ENCODE data around the gene STAG1. TPM values are rescaled to one million over a fixed set of nuclear protein-coding genes. Genes with fewer than 3 reads are reported as not detected.

Gene STAG1
- total RNA-seq, 1 experiment from 2014 or later: 12.6 TPM

GRCh38 chr3:136685882-136686281, 66.3 kb downstream of the STAG1 start:
- Histone ChIP-seq H4K20me1 (ENCODE audit: insufficient read depth, low read depth, low read length) (no peaks in the 10 kb centered on the region), H3K27ac (ENCODE audit: low read length) (no peak overlapping the region), H3K9ac (ENCODE audit: low read length) (no peak overlapping the region), H3K9me2 (replicated peaks; ENCODE audit: insufficient read depth, low read length) (no peaks in the 10 kb centered on the region), H3K4me1 (ENCODE audit: low read length) (peaks cover 9% of the 10 kb centered on the region), H3K9me3 (ENCODE audit: low read length) (no peaks in the 10 kb centered on the region), H3K36me3 (ENCODE audit: insufficient read depth, low read length) (0 out of 2 replicates have a peak, but pooled peaks cover 2% of the 10 kb centered on the region), H3K4me3 (ENCODE audit: low read length) (no peak overlapping the region), H3K79me2 (ENCODE audit: low read length) (peaks cover 86% of the 10 kb centered on the region), H3K27me3 (ENCODE audit: low read length) (no peaks in the 10 kb centered on the region), H3K4me2 (ENCODE audit: low read depth, low read length, poor library complexity, severe bottlenecking) (no peak overlapping the region), H2AFZ (ENCODE audit: low read length) (no peak overlapping the region)
- no peak for DNase-seq

- Histone ChIP-seq H4K20me1 (ENCODE audit: insufficient read depth, low read depth, low read length) (no peaks in the 10 kb centered on the region), H3K4me3 (ENCODE audit: low read length) (no peak overlapping the region), H3K79me2 (ENCODE audit: low read length) (peaks cover 81% of the 10 kb centered on the region), H3K27ac (ENCODE audit: low read length) (no peak overlapping the region), H3K9me3 (ENCODE audit: low read length) (no peaks in the 10 kb centered on the region), H2AFZ (ENCODE audit: low read length) (no peak overlapping the region), H3K36me3 (ENCODE audit: insufficient read depth, low read length) (0 out of 2 replicates have a peak, but pooled peaks cover 2% of the 10 kb centered on the region), H3K27me3 (ENCODE audit: low read length) (no peaks in the 10 kb centered on the region), H3K4me1 (ENCODE audit: low read length) (peaks cover 10% of the 10 kb centered on the region), H3K9me2 (replicated peaks; ENCODE audit: insufficient read depth, low read length) (no peaks in the 10 kb centered on the region), H3K4me2 (ENCODE audit: low read depth, low read length, poor library complexity, severe bottlenecking) (no peak overlapping the region), H3K9ac (ENCODE audit: low read length) (no peak overlapping the region)
- no peak for DNase-seq
Observed at GRCh38 chr3:136682740-136683312, 69.4 kb downstream of the STAG1 start.

- H3K9ac ChIP-seq (ENCODE audit: low read length): no peak overlapping the region
Observed at GRCh38 chr3:136678981-136679380, 73.2 kb downstream of the STAG1 start.

DNA sequence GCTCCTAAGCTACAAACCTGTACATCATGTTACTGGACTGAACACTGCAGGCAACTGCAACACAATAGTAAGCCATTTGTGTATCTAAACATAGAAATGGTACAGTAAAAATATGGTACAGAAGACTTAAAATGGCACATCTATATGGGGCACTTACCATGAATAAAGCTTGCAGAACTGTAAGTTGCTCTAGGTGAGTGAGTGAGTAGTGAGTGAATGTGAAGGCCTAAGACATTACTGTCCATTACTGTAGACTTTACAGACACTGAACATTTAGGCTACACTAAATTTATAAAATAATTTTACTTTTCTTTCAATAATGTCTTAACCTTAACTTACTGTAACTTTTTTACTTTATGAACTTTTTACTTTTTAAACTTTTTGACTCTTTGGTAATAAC, 76.2 kb downstream of the STAG1 start:
- Histone ChIP-seq H2AFZ (ENCODE audit: low read length) (no peak overlapping the region), H3K4me2 (ENCODE audit: low read depth, low read length, poor library complexity, severe bottlenecking) (peak overlapping the region; percentile 33), H3K27ac (ENCODE audit: low read length) (peak overlapping the region; percentile 32), H3K36me3 (ENCODE audit: insufficient read depth, low read length) (no peaks in the 10 kb centered on the region), H3K4me3 (ENCODE audit: low read length) (no peak overlapping the region), H3K9me3 (ENCODE audit: low read length) (no peaks in the 10 kb centered on the region), H3K9me2 (replicated peaks; ENCODE audit: insufficient read depth, low read length) (no peaks in the 10 kb centered on the region), H3K9ac (ENCODE audit: low read length) (no peak overlapping the region), H3K79me2 (ENCODE audit: low read length) (peaks cover 82% of the 10 kb centered on the region), H3K27me3 (ENCODE audit: low read length) (no peaks in the 10 kb centered on the region), H3K4me1 (ENCODE audit: low read length) (peaks cover 41% of the 10 kb centered on the region), H4K20me1 (ENCODE audit: insufficient read depth, low read depth, low read length) (no peaks in the 10 kb centered on the region)
- no peak for DNase-seq

More at GRCh38 chr3:136678981-136679380, 73.2 kb downstream of the STAG1 start:
- Histone ChIP-seq H3K9me2 (replicated peaks; ENCODE audit: insufficient read depth, low read length) (no peaks in the 10 kb centered on the region), H3K36me3 (ENCODE audit: insufficient read depth, low read length) (0 out of 2 replicates have a peak, but pooled peaks cover 2% of the 10 kb centered on the region), H3K4me2 (ENCODE audit: low read depth, low read length, poor library complexity, severe bottlenecking) (no peak overlapping the region), H3K4me3 (ENCODE audit: low read length) (no peak overlapping the region), H3K4me1 (ENCODE audit: low read length) (peaks cover 41% of the 10 kb centered on the region), H3K27me3 (ENCODE audit: low read length) (no peaks in the 10 kb centered on the region), H3K27ac (ENCODE audit: low read length) (no peak overlapping the region), H3K79me2 (ENCODE audit: low read length) (peaks cover 81% of the 10 kb centered on the region), H3K9me3 (ENCODE audit: low read length) (no peaks in the 10 kb centered on the region), H4K20me1 (ENCODE audit: insufficient read depth, low read depth, low read length) (no peaks in the 10 kb centered on the region), H2AFZ (ENCODE audit: low read length) (no peak overlapping the region)
- DNase-seq: no peak

DNA sequence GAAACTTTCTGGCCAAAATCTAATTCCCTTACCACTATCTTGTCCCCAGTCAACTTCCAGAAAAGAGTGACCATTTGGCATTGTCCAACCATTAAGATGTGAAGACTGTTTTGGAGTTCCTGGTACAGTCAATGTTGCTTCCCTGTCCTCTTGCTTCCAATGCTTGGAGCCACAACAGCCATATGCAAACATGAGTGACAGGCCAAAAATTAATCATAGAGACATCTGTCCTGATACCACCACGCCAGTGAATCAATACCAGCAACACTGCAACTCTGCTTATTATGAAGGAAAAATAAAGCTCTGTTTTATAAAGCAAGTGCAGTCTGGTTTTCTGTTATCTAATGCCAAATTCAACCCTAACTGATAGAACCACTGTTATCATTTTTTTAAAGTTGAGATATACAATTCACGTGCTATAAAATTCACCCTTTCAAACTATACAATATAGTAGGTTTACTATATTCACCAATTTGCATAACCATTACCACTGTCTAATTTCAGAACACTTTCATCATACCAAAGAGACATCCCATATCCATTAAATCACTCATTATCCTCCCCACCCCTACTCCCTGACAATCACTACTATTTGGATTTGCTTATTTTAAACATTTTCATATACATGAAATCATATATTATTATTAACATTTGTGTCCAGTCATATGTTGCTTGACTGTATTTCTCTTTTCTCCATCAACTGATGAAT, 76.9 kb downstream of the STAG1 start:
- Histone ChIP-seq H4K20me1 (ENCODE audit: insufficient read depth, low read depth, low read length) (no peaks in the 10 kb centered on the region), H3K27me3 (ENCODE audit: low read length) (no peaks in the 10 kb centered on the region), H3K9ac (ENCODE audit: low read length) (no peak overlapping the region), H3K79me2 (ENCODE audit: low read length) (peaks cover 86% of the 10 kb centered on the region), H2AFZ (ENCODE audit: low read length) (no peak overlapping the region), H3K36me3 (ENCODE audit: insufficient read depth, low read length) (no peaks in the 10 kb centered on the region), H3K4me3 (ENCODE audit: low read length) (no peak overlapping the region), H3K9me2 (replicated peaks; ENCODE audit: insufficient read depth, low read length) (no peaks in the 10 kb centered on the region), H3K4me2 (ENCODE audit: low read depth, low read length, poor library complexity, severe bottlenecking) (peak overlapping the region; percentile 33), H3K27ac (ENCODE audit: low read length) (peak overlapping the region; percentile 14; the same call in 1 of the 2 replicates), H3K9me3 (ENCODE audit: low read length) (no peaks in the 10 kb centered on the region), H3K4me1 (ENCODE audit: low read length) (peaks cover 38% of the 10 kb centered on the region)
- no peak for DNase-seq

GRCh38 chr3:136672457-136672856, 79.7 kb downstream of the STAG1 start:
- peaks cover 38% of the 10 kb centered on the region for H3K4me1 ChIP-seq (ENCODE audit: low read length)
- H3K9me3 ChIP-seq (ENCODE audit: low read length): no peaks in the 10 kb centered on the region
- no peaks in the 10 kb centered on the region for H3K27me3 ChIP-seq (ENCODE audit: low read length)
- no peak overlapping the region for H3K27ac ChIP-seq (ENCODE audit: low read length)
- no peak overlapping the region for H3K4me3 ChIP-seq (ENCODE audit: low read length)
- H4K20me1 ChIP-seq (ENCODE audit: insufficient read depth, low read depth, low read length): no peaks in the 10 kb centered on the region
- no peaks in the 10 kb centered on the region for H3K9me2 ChIP-seq (replicated peaks; ENCODE audit: insufficient read depth, low read length)
- H2AFZ ChIP-seq (ENCODE audit: low read length): no peak overlapping the region
- DNase-seq: no peak
- H3K4me2 ChIP-seq (ENCODE audit: low read depth, low read length, poor library complexity, severe bottlenecking): no peak overlapping the region
- no peak overlapping the region for H3K9ac ChIP-seq (ENCODE audit: low read length)
- H3K79me2 ChIP-seq (ENCODE audit: low read length): peaks cover 89% of the 10 kb centered on the region
- no peaks in the 10 kb centered on the region for H3K36me3 ChIP-seq (ENCODE audit: insufficient read depth, low read length)

GRCh38 chr3:136671921-136672320, 80.3 kb downstream of the STAG1 start:
- DNase-seq: no peak
- Histone ChIP-seq H4K20me1 (ENCODE audit: insufficient read depth, low read depth, low read length) (no peaks in the 10 kb centered on the region), H3K36me3 (ENCODE audit: insufficient read depth, low read length) (no peaks in the 10 kb centered on the region)

DNA sequence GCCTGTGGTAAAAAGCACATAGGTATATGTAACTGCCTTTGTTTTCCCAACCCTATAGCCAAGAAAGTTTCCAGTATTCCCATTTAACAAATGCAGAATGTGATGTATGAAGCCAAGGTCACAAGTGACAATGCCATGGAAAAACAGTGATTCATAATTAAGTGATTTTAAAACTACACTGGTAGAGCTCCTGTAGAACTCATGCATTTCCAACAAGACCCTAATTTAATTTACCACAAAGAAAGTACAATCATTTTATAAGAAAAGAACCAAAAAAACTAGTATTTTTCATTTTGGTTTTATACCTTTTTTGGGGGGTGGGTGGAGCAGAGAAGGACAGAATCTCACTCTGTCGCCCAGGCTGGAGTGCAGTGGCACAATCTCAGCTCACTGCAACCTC, 82.0 kb downstream of the STAG1 start:
- H3K4me1 ChIP-seq (ENCODE audit: low read length): peaks cover 18% of the 10 kb centered on the region
- peaks cover 85% of the 10 kb centered on the region for H3K79me2 ChIP-seq (ENCODE audit: low read length)
- no peaks in the 10 kb centered on the region for H3K36me3 ChIP-seq (ENCODE audit: insufficient read depth, low read length)
- H3K4me2 ChIP-seq (ENCODE audit: low read depth, low read length, poor library complexity, severe bottlenecking): no peak overlapping the region
- no peak overlapping the region for H2AFZ ChIP-seq (ENCODE audit: low read length)
- no peak for DNase-seq
- H3K9me3 ChIP-seq (ENCODE audit: low read length): no peaks in the 10 kb centered on the region
- no peaks in the 10 kb centered on the region for H3K27me3 ChIP-seq (ENCODE audit: low read length)
- H3K9me2 ChIP-seq (replicated peaks; ENCODE audit: insufficient read depth, low read length): no peaks in the 10 kb centered on the region
- H3K4me3 ChIP-seq (ENCODE audit: low read length): no peak overlapping the region
- H3K9ac ChIP-seq (ENCODE audit: low read length): no peak overlapping the region
- H3K27ac ChIP-seq (ENCODE audit: low read length): no peak overlapping the region
- no peaks in the 10 kb centered on the region for H4K20me1 ChIP-seq (ENCODE audit: insufficient read depth, low read depth, low read length)

More at GRCh38 chr3:136671921-136672320, 80.3 kb downstream of the STAG1 start:
- no peaks in the 10 kb centered on the region for H3K9me2 ChIP-seq (replicated peaks; ENCODE audit: insufficient read depth, low read length)
- no peak overlapping the region for H3K9ac ChIP-seq (ENCODE audit: low read length)
- H3K4me3 ChIP-seq (ENCODE audit: low read length): no peak overlapping the region
- H3K79me2 ChIP-seq (ENCODE audit: low read length): peaks cover 88% of the 10 kb centered on the region
- H2AFZ ChIP-seq (ENCODE audit: low read length): no peak overlapping the region
- H3K4me1 ChIP-seq (ENCODE audit: low read length): peaks cover 35% of the 10 kb centered on the region
- no peak overlapping the region for H3K27ac ChIP-seq (ENCODE audit: low read length)
- no peak overlapping the region for H3K4me2 ChIP-seq (ENCODE audit: low read depth, low read length, poor library complexity, severe bottlenecking)
- no peaks in the 10 kb centered on the region for H3K27me3 ChIP-seq (ENCODE audit: low read length)
- no peaks in the 10 kb centered on the region for H3K9me3 ChIP-seq (ENCODE audit: low read length)
